HepG2 (cell line): ENCODE measurements around the gene DPH1. TPM values are rescaled to one million over a fixed set of nuclear protein-coding genes. Genes with fewer than 3 reads are reported as not detected.

ENCODE experiments used
- ATF7 ChIP-seq, 2 experiments: fragments of 450-650 bp in 1 of 2; sonication (generic) in 1 of 2; formaldehyde crosslinking in 1 of 2; IDR thresholded peaks; 2 replicates each; pipeline versions ENCODE4 v1.4.0 to v1.6.1; 2016 to 2020; ENCODE audit warnings: antibody characterized with exemption in 1 of 2, mild to moderate bottlenecking in 1 of 2, missing genetic modification reagents in 1 of 2
- ESRRA ChIP-seq: sonication (generic); formaldehyde crosslinking; IDR thresholded peaks from 2 replicates; pipeline ENCODE4 v1.5.1; 2020; ENCODE audit warnings: mild to moderate bottlenecking, low read depth, missing genetic modification reagents
- GFI1 ChIP-seq: sonication (generic); formaldehyde crosslinking; IDR thresholded peaks from 2 replicates; pipeline ENCODE4 v1.5.0; 2020; ENCODE audit warnings: missing genetic modification reagents, mild to moderate bottlenecking, borderline replicate concordance
- HDAC2 ChIP-seq: sonication (generic); formaldehyde crosslinking; IDR thresholded peaks from 2 replicates; pipeline ENCODE4 v1.4.0; 2020; ENCODE audit warnings: missing genetic modification reagents
- MTA3 ChIP-seq: sonication (generic); formaldehyde crosslinking; IDR thresholded peaks from 2 replicates; pipeline ENCODE4 v1.4.0; 2020; ENCODE audit warnings: missing genetic modification reagents
- NAIF1 ChIP-seq: sonication (generic); formaldehyde crosslinking; IDR thresholded peaks from 2 replicates; pipeline ENCODE4 v1.5.0; 2020; ENCODE audit warnings: mild to moderate bottlenecking, missing genetic modification reagents, borderline replicate concordance
- NFRKB ChIP-seq: fragments of 450-650 bp; IDR thresholded peaks from 2 replicates; pipeline ENCODE4 v1.6.1; 2017
- PCBP1 ChIP-seq: fragments of 200-400 bp; formaldehyde crosslinking; IDR thresholded peaks from 2 replicates; pipeline ENCODE4 v1.6.1; 2017; ENCODE audit warnings: mild to moderate bottlenecking, low read depth, low read length, borderline replicate concordance
- PRMT3 ChIP-seq: sonication (generic); formaldehyde crosslinking; IDR thresholded peaks from 2 replicates; pipeline ENCODE4 v1.8.1; 2022; ENCODE audit warnings: low read depth, mild to moderate bottlenecking, moderate library complexity, missing genetic modification reagents, borderline replicate concordance
- TMF1 ChIP-seq: sonication (generic); formaldehyde crosslinking; IDR thresholded peaks from 2 replicates; pipeline ENCODE4 v1.8.1; 2022; ENCODE audit warnings: low read depth, missing genetic modification reagents
- ZFP37 ChIP-seq: sonication (generic); formaldehyde crosslinking; IDR thresholded peaks from 2 replicates; pipeline ENCODE4 v1.4.0; 2020; ENCODE audit warnings: missing genetic modification reagents, borderline replicate concordance
- ZNF337 ChIP-seq: sonication (generic); formaldehyde crosslinking; IDR thresholded peaks from 2 replicates; pipeline ENCODE4 v1.5.1; 2020; ENCODE audit warnings: missing genetic modification reagents, low read depth, mild to moderate bottlenecking, borderline replicate concordance
- ZNF557 ChIP-seq: sonication (generic); formaldehyde crosslinking; IDR thresholded peaks from 2 replicates; pipeline ENCODE4 v1.4.0; 2020; ENCODE audit warnings: missing genetic modification reagents
- polyA plus RNA-seq, 8 experiments: library from polyadenylated mRNA; depleted of rRNA in 3 of 8; stranded (reverse) in 7 of 8; unstranded in 1 of 8; fragments of >200 nt; fragmentation: Illumina TruSeq in 4 of 8; extraction: Trizol in 4 of 8; gene quantifications; 2 replicates each; pipeline versions ENCODE4 v1.2.1 to v1.2.3, GENCODE V29; 2011 to 2016; ENCODE audit warnings: low read depth in 4 of 8, missing spikeins in 1 of 8, mixed read lengths in 1 of 8; ENCODE audit not compliant: insufficient read depth in 1 of 8
- total RNA-seq, 5 experiments: library from RNA; depleted of rRNA; stranded (reverse); fragments of >200 nt; fragmentation: Illumina TruSeq; extraction: Trizol; gene quantifications; 2 replicates each; pipeline ENCODE4 v1.2.3, GENCODE V29; 2016; ENCODE audit warnings: low read depth in 1 of 5
- TF ChIP-seq, protein P1 (sequence below): sonication (generic); formaldehyde crosslinking; IDR thresholded peaks from 2 replicates; pipeline ENCODE4 v1.4.0; 2020; ENCODE audit warnings: mild to moderate bottlenecking, missing genetic modification reagents
- TF ChIP-seq, protein P2 (sequence below): sonication (generic); formaldehyde crosslinking; IDR thresholded peaks from 2 replicates; pipeline ENCODE4 v1.5.1; 2020; ENCODE audit warnings: mild to moderate bottlenecking, missing genetic modification reagents, borderline replicate concordance
- TF ChIP-seq, protein P3 (sequence below): sonication (generic); formaldehyde crosslinking; IDR thresholded peaks from 2 replicates; pipeline ENCODE4 v1.4.0; 2020; ENCODE audit warnings: missing genetic modification reagents

DPH1 gene
- total and polyA plus RNA-seq, 2 of the 13 experiments (the other 11 are each of a cell fraction or from before 2014, with no cell fraction given) = 25.3 to 42.8 TPM

GRCh38 chr17:2029911-2030778 lies at the start of gene DPH1 (continued):
- TF ChIP-seq HDAC2 (CRISPR knock-in tag) = peak; percentile 76; the same call in 1 of the 2 replicates
- TF ChIP-seq ZFP37 (CRISPR knock-in tag) = 0 out of 2 replicates have a peak, but pooled peaks have one; percentile 52
- TF ChIP-seq GFI1 (CRISPR knock-in tag) = peak; percentile 22; the same call in 1 of the 2 replicates
- no peak for TF ChIP-seq MTA3 (CRISPR knock-in tag)
- no peak for TF ChIP-seq PRMT3 (CRISPR knock-in tag)
- TF ChIP-seq ZNF337 (CRISPR knock-in tag) = 0 out of 2 replicates have a peak, but pooled peaks have one; percentile 26
- no peak for TF ChIP-seq ZNF557 (CRISPR knock-in tag)
- TF ChIP-seq, protein P1, sequence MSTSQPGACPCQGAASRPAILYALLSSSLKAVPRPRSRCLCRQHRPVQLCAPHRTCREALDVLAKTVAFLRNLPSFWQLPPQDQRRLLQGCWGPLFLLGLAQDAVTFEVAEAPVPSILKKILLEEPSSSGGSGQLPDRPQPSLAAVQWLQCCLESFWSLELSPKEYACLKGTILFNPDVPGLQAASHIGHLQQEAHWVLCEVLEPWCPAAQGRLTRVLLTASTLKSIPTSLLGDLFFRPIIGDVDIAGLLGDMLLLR (CRISPR knock-in tag) = peak; percentile 99
- no peak for TF ChIP-seq ATF7 (IDR thresholded peaks at IDR 0.05)
- peak; percentile 14; the same call in 1 of the 2 replicates for TF ChIP-seq ATF7 (CRISPR knock-in tag; IDR thresholded peaks at IDR 0.05)
- no peak for TF ChIP-seq ESRRA (CRISPR knock-in tag)
- no peak for TF ChIP-seq PCBP1
- TF ChIP-seq, protein P2, sequence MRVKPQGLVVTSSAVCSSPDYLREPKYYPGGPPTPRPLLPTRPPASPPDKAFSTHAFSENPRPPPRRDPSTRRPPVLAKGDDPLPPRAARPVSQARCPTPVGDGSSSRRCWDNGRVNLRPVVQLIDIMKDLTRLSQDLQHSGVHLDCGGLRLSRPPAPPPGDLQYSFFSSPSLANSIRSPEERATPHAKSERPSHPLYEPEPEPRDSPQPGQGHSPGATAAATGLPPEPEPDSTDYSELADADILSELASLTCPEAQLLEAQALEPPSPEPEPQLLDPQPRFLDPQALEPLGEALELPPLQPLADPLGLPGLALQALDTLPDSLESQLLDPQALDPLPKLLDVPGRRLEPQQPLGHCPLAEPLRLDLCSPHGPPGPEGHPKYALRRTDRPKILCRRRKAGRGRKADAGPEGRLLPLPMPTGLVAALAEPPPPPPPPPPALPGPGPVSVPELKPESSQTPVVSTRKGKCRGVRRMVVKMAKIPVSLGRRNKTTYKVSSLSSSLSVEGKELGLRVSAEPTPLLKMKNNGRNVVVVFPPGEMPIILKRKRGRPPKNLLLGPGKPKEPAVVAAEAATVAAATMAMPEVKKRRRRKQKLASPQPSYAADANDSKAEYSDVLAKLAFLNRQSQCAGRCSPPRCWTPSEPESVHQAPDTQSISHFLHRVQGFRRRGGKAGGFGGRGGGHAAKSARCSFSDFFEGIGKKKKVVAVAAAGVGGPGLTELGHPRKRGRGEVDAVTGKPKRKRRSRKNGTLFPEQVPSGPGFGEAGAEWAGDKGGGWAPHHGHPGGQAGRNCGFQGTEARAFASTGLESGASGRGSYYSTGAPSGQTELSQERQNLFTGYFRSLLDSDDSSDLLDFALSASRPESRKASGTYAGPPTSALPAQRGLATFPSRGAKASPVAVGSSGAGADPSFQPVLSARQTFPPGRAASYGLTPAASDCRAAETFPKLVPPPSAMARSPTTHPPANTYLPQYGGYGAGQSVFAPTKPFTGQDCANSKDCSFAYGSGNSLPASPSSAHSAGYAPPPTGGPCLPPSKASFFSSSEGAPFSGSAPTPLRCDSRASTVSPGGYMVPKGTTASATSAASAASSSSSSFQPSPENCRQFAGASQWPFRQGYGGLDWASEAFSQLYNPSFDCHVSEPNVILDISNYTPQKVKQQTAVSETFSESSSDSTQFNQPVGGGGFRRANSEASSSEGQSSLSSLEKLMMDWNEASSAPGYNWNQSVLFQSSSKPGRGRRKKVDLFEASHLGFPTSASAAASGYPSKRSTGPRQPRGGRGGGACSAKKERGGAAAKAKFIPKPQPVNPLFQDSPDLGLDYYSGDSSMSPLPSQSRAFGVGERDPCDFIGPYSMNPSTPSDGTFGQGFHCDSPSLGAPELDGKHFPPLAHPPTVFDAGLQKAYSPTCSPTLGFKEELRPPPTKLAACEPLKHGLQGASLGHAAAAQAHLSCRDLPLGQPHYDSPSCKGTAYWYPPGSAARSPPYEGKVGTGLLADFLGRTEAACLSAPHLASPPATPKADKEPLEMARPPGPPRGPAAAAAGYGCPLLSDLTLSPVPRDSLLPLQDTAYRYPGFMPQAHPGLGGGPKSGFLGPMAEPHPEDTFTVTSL (CRISPR knock-in tag) = no peak
- peak; percentile 85 for TF ChIP-seq NAIF1
- TF ChIP-seq TMF1 = no peak
- TF ChIP-seq, protein P3, sequence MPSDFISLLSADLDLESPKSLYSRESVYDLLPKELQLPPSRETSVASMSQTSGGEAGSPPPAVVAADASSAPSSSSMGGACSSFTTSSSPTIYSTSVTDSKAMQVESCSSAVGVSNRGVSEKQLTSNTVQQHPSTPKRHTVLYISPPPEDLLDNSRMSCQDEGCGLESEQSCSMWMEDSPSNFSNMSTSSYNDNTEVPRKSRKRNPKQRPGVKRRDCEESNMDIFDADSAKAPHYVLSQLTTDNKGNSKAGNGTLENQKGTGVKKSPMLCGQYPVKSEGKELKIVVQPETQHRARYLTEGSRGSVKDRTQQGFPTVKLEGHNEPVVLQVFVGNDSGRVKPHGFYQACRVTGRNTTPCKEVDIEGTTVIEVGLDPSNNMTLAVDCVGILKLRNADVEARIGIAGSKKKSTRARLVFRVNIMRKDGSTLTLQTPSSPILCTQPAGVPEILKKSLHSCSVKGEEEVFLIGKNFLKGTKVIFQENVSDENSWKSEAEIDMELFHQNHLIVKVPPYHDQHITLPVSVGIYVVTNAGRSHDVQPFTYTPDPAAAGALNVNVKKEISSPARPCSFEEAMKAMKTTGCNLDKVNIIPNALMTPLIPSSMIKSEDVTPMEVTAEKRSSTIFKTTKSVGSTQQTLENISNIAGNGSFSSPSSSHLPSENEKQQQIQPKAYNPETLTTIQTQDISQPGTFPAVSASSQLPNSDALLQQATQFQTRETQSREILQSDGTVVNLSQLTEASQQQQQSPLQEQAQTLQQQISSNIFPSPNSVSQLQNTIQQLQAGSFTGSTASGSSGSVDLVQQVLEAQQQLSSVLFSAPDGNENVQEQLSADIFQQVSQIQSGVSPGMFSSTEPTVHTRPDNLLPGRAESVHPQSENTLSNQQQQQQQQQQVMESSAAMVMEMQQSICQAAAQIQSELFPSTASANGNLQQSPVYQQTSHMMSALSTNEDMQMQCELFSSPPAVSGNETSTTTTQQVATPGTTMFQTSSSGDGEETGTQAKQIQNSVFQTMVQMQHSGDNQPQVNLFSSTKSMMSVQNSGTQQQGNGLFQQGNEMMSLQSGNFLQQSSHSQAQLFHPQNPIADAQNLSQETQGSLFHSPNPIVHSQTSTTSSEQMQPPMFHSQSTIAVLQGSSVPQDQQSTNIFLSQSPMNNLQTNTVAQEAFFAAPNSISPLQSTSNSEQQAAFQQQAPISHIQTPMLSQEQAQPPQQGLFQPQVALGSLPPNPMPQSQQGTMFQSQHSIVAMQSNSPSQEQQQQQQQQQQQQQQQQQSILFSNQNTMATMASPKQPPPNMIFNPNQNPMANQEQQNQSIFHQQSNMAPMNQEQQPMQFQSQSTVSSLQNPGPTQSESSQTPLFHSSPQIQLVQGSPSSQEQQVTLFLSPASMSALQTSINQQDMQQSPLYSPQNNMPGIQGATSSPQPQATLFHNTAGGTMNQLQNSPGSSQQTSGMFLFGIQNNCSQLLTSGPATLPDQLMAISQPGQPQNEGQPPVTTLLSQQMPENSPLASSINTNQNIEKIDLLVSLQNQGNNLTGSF (CRISPR knock-in tag) = no peak
- TF ChIP-seq NFRKB = no peak
